HCT116 (cell line): Measurements from ENCODE around the gene VGLL2. TPM values are rescaled to one million over a fixed set of nuclear protein-coding genes. Genes with fewer than 3 reads are reported as not detected.

Source experiments
- ATAC-seq: fragments of 200-7000 bp; cut with Tn5 transposase; 2 replicates; pipeline ENCODE4 v1.9.1; 2020; ENCODE audit warnings: mild to moderate bottlenecking, moderate library complexity
- BruUV-seq: library from RNA; stranded (reverse); fragments of 400-500 nt; replicated peaks from 2 replicates; lab custom pipeline; 2021; lab: Mats Ljungman, UMichigan
- CTCF ChIA-PET: fragments of 300-600 bp; sonication (Branson Sonifier 250); formaldehyde crosslinking; loops from one replicate; lab custom pipeline; 2021; ENCODE audit warnings: antibody characterized with exemption; lab: Charles Lee
- POLR2A ChIA-PET: fragments of 300-600, 350-600 bp; sonication (Branson Sonifier 250); formaldehyde crosslinking; loops from one replicate; lab custom pipeline; 2021; ENCODE audit warnings: antibody characterized with exemption; lab: Charles Lee
- RAD21 ChIA-PET, 2 experiments: fragments of 300-600 bp; sonication (Branson Sonifier 250); formaldehyde crosslinking; loops; one replicate each; lab custom pipeline; 2023; ENCODE audit warnings: low total read pairs in 2 of 2; ENCODE audit not compliant: uncharacterized antibody in 2 of 2, unreplicated experiment in 2 of 2, low non-redundant PET in 1 of 2; lab: Charles Lee
- DNase-seq: peaks from one replicate; pipeline ENCODE4 v3.0.0-alpha.2; 2010; ENCODE audit warnings: low read depth, low spot score
- H2AFZ ChIP-seq: fragments of 200-600 bp; shearing (Covaris generic), sonication (generic); 2 replicates; pipeline ENCODE4 v1.6.1; 2017; ENCODE audit warnings: low read depth, mixed run types, mixed read lengths, antibody characterized with exemption, low read length; ENCODE audit not compliant: poor library complexity, severe bottlenecking
- H3K27ac ChIP-seq: 2 replicates; pipeline ENCODE4 v1.5.1; 2012; ENCODE audit warnings: low read depth, low read length
- H3K27me3 ChIP-seq: fragments of 200-600 bp; sonication (generic); 2 replicates; pipeline ENCODE4 v1.6.1; 2016; ENCODE audit warnings: mixed run types, low read length, mixed read lengths; ENCODE audit not compliant: insufficient read depth
- H3K36me3 ChIP-seq, 2 experiments: fragments of 200-500 bp in 1 of 2; fragments of 200-600 bp in 1 of 2; sonication (Bioruptor generic) in 1 of 2; sonication (generic) in 1 of 2; 2 replicates each; pipeline versions ENCODE4 v1.5.1 to v1.6.1; 2014 to 2016; ENCODE audit warnings: low read length in 2 of 2, inconsistent platforms in 1 of 2, mixed read lengths in 1 of 2, mixed run types in 1 of 2; ENCODE audit not compliant: insufficient read depth in 2 of 2, control insufficient read depth in 1 of 2
- H3K4me1 ChIP-seq, 2 experiments: fragments of 200-600 bp in 1 of 2; sonication (generic) in 1 of 2; 2 replicates each; pipeline versions ENCODE4 v1.5.1 to v1.6.1; 2012 to 2017; ENCODE audit warnings: low read length in 2 of 2, inconsistent platforms in 1 of 2, mild to moderate bottlenecking in 1 of 2, mixed read lengths in 1 of 2, mixed run types in 1 of 2, moderate library complexity in 1 of 2; ENCODE audit not compliant: insufficient read depth in 2 of 2, control insufficient read depth in 1 of 2
- H3K4me2 ChIP-seq: fragments of 200-600 bp; sonication (generic); 2 replicates; pipeline ENCODE4 v1.6.1; 2017; ENCODE audit warnings: mixed run types, low read length, mixed read lengths
- H3K4me3 ChIP-seq, 2 experiments: fragments of 200-600 bp in 1 of 2; sonication (generic) in 1 of 2; replicated peaks in 1 of 2; 2 replicates each; pipeline ENCODE4 v1.5.1; 2011 to 2016; ENCODE audit warnings: low read length in 2 of 2, control low read depth in 1 of 2, low read depth in 1 of 2, mild to moderate bottlenecking in 1 of 2, mixed read lengths in 1 of 2, mixed run types in 1 of 2
- H3K79me2 ChIP-seq: fragments of 200-600 bp; sonication (generic); 2 replicates; pipeline ENCODE4 v1.6.1; 2017; ENCODE audit warnings: mild to moderate bottlenecking, mixed run types, low read length, moderate library complexity, mixed read lengths; ENCODE audit not compliant: insufficient read depth
- H3K9ac ChIP-seq: fragments of 200-600 bp; sonication (generic); 2 replicates; pipeline ENCODE4 v1.6.1; 2016; ENCODE audit warnings: low read length, mixed read lengths
- H3K9me2 ChIP-seq: fragments of 200-600 bp; sonication (generic), shearing (Covaris generic); 2 replicates; pipeline ENCODE4 v1.6.1; 2017; ENCODE audit warnings: mixed run types, mild to moderate bottlenecking, moderate library complexity; ENCODE audit not compliant: insufficient read depth
- H3K9me3 ChIP-seq, 2 experiments: fragments of 200-500 bp in 1 of 2; fragments of 200-600 bp in 1 of 2; sonication (Bioruptor generic) in 1 of 2; sonication (generic) in 1 of 2; 2 replicates each; pipeline ENCODE4 v1.6.1; 2014 to 2017; ENCODE audit warnings: low read length in 2 of 2, mixed read lengths in 2 of 2, inconsistent platforms in 1 of 2, low read depth in 1 of 2, mild to moderate bottlenecking in 1 of 2, mixed run types in 1 of 2, moderate library complexity in 1 of 2; ENCODE audit not compliant: control insufficient read depth in 1 of 2, insufficient read depth in 1 of 2
- H4K20me1 ChIP-seq: fragments of 200-600 bp; sonication (generic), shearing (Covaris generic); 2 replicates; pipeline ENCODE4 v1.6.1; 2017; ENCODE audit warnings: mixed run types, mild to moderate bottlenecking, moderate library complexity; ENCODE audit not compliant: insufficient read depth
- ATF3 ChIP-seq: IDR thresholded peaks from 2 replicates; pipeline ENCODE4 v1.6.1; 2012
- CBX3 ChIP-seq: IDR thresholded peaks from 2 replicates; pipeline ENCODE4 v1.6.1; 2012; ENCODE audit warnings: low read depth
- ELF1 ChIP-seq: IDR thresholded peaks from 2 replicates; pipeline ENCODE4 v1.6.1; 2012; ENCODE audit warnings: low read depth, borderline replicate concordance
- EZH2 ChIP-seq: fragments of 200-600 bp; sonication (generic); IDR thresholded peaks from 2 replicates; pipeline ENCODE4 v1.6.1; 2017; ENCODE audit warnings: antibody characterized with exemption, mixed run types
- JUND ChIP-seq: IDR thresholded peaks from 2 replicates; pipeline ENCODE4 v1.6.1; 2012
- MAX ChIP-seq: IDR thresholded peaks from 2 replicates; pipeline ENCODE4 v1.6.1; 2012
- POLR2A ChIP-seq: IDR thresholded peaks from 2 replicates; pipeline ENCODE4 v1.7.0; 2011; ENCODE audit warnings: borderline replicate concordance; ENCODE audit not compliant: insufficient read depth, insufficient read length; ENCODE audit errors: extremely low read depth
- POLR2AphosphoS5 ChIP-seq: IDR thresholded peaks from 2 replicates; pipeline ENCODE4 v1.6.1; 2011; ENCODE audit warnings: mild to moderate bottlenecking, low read depth, low read length, moderate library complexity
- RAD21 ChIP-seq: IDR thresholded peaks from 2 replicates; pipeline ENCODE4 v1.6.1; 2012; ENCODE audit warnings: low read depth, mild to moderate bottlenecking
- SP1 ChIP-seq: IDR thresholded peaks from 2 replicates; pipeline ENCODE4 v1.6.1; 2012; ENCODE audit warnings: low read depth
- TCF7L2 ChIP-seq: IDR thresholded peaks from 2 replicates; pipeline ENCODE4 v1.7.0; 2011; ENCODE audit warnings: borderline replicate concordance, inconsistent platforms; ENCODE audit not compliant: insufficient read depth, insufficient read length; ENCODE audit errors: extremely low read depth
- YY1 ChIP-seq: IDR thresholded peaks from 2 replicates; pipeline ENCODE4 v1.6.1; 2011; ENCODE audit warnings: low read length, low read depth, moderate library complexity, mild to moderate bottlenecking; ENCODE audit not compliant: insufficient replicate concordance; ENCODE audit errors: extremely low read depth
- ZBTB33 ChIP-seq: IDR thresholded peaks from 2 replicates; pipeline ENCODE4 v1.6.1; 2011; ENCODE audit warnings: mild to moderate bottlenecking, low read length, moderate library complexity; ENCODE audit not compliant: insufficient replicate concordance; ENCODE audit errors: extremely low read depth
- intact Hi-C: fragments of 100-400 bp; cut with micrococcal nuclease; formaldehyde crosslinking; loops from 2 replicates; pipeline ENCODE4 v1.10.0; 2022
- total RNA-seq: library from RNA; stranded (reverse); gene quantifications from one replicate; pipeline ENCODE4 v1.2.1, GENCODE V29; 2021; ENCODE audit not compliant: unreplicated experiment

The VGLL2 gene
- total RNA-seq, 1 experiment from 2014 or later = not detected

GRCh38 chr6:117298941-117299340, 33.6 kb downstream of the VGLL2 start:
- ATAC-seq (no peak), DNase-seq (no peak)
- no peaks in the 10 kb centered on the region for H3K27me3 ChIP-seq
- H3K4me2 ChIP-seq = no peak overlapping the region
- no peak for TF ChIP-seq EZH2
- no peak for TF ChIP-seq JUND
- TF ChIP-seq RAD21 = no peak
- no peak for TF ChIP-seq ZBTB33
- no peaks in the 10 kb centered on the region for H3K4me1 ChIP-seq
- no peak overlapping the region for H3K9ac ChIP-seq
- no peak overlapping the region for H3K27ac ChIP-seq
- ChIA-PET POLR2A (no interaction called here), CTCF (no interaction called here), RAD21 (no interaction called here)
- no peak overlapping the region for H2AFZ ChIP-seq
- no peaks in the 10 kb centered on the region for H3K9me2 ChIP-seq
- no peaks in the 10 kb centered on the region for H3K36me3 ChIP-seq
- no peaks in the 10 kb centered on the region for H3K79me2 ChIP-seq
- no peaks in the 10 kb centered on the region for H3K9me3 ChIP-seq
- no peaks in the 10 kb centered on the region for H4K20me1 ChIP-seq
- intact Hi-C loops = no loop called here
- no peak overlapping the region for H3K4me3 ChIP-seq
- BruUV-seq = no TSS peak

GRCh38 chr6:117303323-117303722, 38.0 kb downstream of the VGLL2 start:
- CTCF ChIA-PET = no interaction called here
- no peaks in the 10 kb centered on the region for H3K4me1 ChIP-seq
- POLR2A ChIA-PET = no interaction called here
- H3K4me2 ChIP-seq = no peak overlapping the region
- DNase-seq (no peak), ATAC-seq (no peak)
- no peaks in the 10 kb centered on the region for H3K9me3 ChIP-seq
- RAD21 ChIA-PET = no interaction called here
- no peaks in the 10 kb centered on the region for H4K20me1 ChIP-seq
- no peak overlapping the region for H3K27ac ChIP-seq
- no peaks in the 10 kb centered on the region for H3K9me2 ChIP-seq
- BruUV-seq = no TSS peak
- no peaks in the 10 kb centered on the region for H3K79me2 ChIP-seq
- H3K9ac ChIP-seq = no peak overlapping the region
- no peaks in the 10 kb centered on the region for H3K27me3 ChIP-seq
- intact Hi-C loops = no loop called here
- H3K36me3 ChIP-seq = no peaks in the 10 kb centered on the region
- H2AFZ ChIP-seq = no peak overlapping the region
- TF ChIP-seq POLR2AphosphoS5 (no peak), TCF7L2 (no peak), POLR2A (no peak), ATF3 (no peak), CBX3 (no peak), SP1 (no peak), ELF1 (no peak), YY1 (no peak), MAX (no peak)
- H3K4me3 ChIP-seq = no peak overlapping the region
